Peyer's patch (tissue), 4 donors: Measurements from ENCODE around the gene PLCE1.

Experiments
- POLR2A ChIP-seq, 2 donors: fragments of 450-650 bp; IDR thresholded peaks; one replicate each; pipeline ENCODE4 v1.5.1; 2017; ENCODE audit warnings: antibody characterized with exemption in 2 of 2, mild to moderate bottlenecking in 2 of 2, moderate library complexity in 2 of 2
- TF ChIP-seq, protein P1 (sequence below), 6 experiments: fragments of 450-650 bp in 4 of 6; fragments of 200-600 bp in 2 of 6; sonication (generic) in 1 of 6; IDR thresholded peaks; one replicate each; pipeline ENCODE4 v1.5.1; 2017 to 2019; ENCODE audit warnings: antibody characterized with exemption in 6 of 6, mild to moderate bottlenecking in 3 of 6, moderate library complexity in 1 of 6

DNA sequence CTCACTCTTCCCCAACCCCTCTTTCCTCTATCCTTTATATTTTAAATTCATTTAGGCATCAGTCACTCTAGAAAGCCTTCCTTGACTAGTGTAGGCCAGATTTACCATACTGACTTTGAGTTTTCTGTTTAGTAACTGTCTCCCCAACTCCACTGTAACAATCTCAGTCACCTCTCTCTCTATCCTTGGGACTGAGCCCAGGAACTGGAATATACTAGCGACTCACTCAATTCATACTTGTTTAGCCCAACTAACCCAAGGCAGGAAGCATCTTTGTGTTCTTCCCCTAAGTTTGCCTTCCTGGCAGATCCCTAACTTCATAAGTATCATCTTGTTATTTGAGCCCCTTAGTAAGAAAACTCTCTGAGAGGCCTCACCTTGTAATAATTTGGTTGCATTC lies 19.1 kb downstream of the PLCE1 start:
- TF ChIP-seq, protein P1, sequence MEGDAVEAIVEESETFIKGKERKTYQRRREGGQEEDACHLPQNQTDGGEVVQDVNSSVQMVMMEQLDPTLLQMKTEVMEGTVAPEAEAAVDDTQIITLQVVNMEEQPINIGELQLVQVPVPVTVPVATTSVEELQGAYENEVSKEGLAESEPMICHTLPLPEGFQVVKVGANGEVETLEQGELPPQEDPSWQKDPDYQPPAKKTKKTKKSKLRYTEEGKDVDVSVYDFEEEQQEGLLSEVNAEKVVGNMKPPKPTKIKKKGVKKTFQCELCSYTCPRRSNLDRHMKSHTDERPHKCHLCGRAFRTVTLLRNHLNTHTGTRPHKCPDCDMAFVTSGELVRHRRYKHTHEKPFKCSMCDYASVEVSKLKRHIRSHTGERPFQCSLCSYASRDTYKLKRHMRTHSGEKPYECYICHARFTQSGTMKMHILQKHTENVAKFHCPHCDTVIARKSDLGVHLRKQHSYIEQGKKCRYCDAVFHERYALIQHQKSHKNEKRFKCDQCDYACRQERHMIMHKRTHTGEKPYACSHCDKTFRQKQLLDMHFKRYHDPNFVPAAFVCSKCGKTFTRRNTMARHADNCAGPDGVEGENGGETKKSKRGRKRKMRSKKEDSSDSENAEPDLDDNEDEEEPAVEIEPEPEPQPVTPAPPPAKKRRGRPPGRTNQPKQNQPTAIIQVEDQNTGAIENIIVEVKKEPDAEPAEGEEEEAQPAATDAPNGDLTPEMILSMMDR (IDR thresholded peaks at IDR 0.05) = no peak
- TF ChIP-seq POLR2A (IDR thresholded peaks at IDR 0.05) = no peak
